Effector memory CD8-positive, alpha-beta T cell (primary cell): ENCODE data around the gene FDXACB1.

ENCODE experiments used
- ATAC-seq: fragments of 150-1000 bp; cut with Tn5 transposase; replicated peaks from 2 replicates; pipeline ENCODE4 v1.10.0; 2021; ENCODE audit warnings: mild to moderate bottlenecking, moderate library complexity
- DNase-seq, 3 experiments: peaks; one replicate each; pipeline ENCODE4 v3.0.0; 2021
- H3K27ac Mint-ChIP-seq, 2 donors: one replicate each; pipeline ENCODE4 v1.8.0; 2022; ENCODE audit warnings: mild to moderate bottlenecking in 2 of 2, mixed read lengths in 2 of 2, moderate library complexity in 2 of 2
- H3K27me3 Mint-ChIP-seq, 2 donors: one replicate each; pipeline ENCODE4 v1.8.0; 2022; ENCODE audit warnings: mixed read lengths in 2 of 2
- H3K36me3 Mint-ChIP-seq: one replicate; pipeline ENCODE4 v1.8.0; 2022; ENCODE audit warnings: mild to moderate bottlenecking, moderate library complexity, mixed read lengths; ENCODE audit not compliant: insufficient read depth
- H3K4me1 Mint-ChIP-seq, 2 donors: one replicate each; pipeline ENCODE4 v1.8.0; 2022; ENCODE audit warnings: low read depth in 2 of 2, mixed read lengths in 2 of 2
- H3K4me3 Mint-ChIP-seq, 2 donors: one replicate each; pipeline ENCODE4 v1.8.0; 2022; ENCODE audit warnings: mild to moderate bottlenecking in 2 of 2, mixed read lengths in 2 of 2, moderate library complexity in 2 of 2
- H3K9me3 Mint-ChIP-seq, 2 donors: one replicate each; pipeline ENCODE4 v1.8.0; 2022; ENCODE audit warnings: mixed read lengths in 2 of 2
- total RNA-seq, 9 experiments: gene quantifications; one replicate each; lab custom pipeline; 2026; lab: John Stamatoyannopoulos, UW

Gene FDXACB1, protein sequence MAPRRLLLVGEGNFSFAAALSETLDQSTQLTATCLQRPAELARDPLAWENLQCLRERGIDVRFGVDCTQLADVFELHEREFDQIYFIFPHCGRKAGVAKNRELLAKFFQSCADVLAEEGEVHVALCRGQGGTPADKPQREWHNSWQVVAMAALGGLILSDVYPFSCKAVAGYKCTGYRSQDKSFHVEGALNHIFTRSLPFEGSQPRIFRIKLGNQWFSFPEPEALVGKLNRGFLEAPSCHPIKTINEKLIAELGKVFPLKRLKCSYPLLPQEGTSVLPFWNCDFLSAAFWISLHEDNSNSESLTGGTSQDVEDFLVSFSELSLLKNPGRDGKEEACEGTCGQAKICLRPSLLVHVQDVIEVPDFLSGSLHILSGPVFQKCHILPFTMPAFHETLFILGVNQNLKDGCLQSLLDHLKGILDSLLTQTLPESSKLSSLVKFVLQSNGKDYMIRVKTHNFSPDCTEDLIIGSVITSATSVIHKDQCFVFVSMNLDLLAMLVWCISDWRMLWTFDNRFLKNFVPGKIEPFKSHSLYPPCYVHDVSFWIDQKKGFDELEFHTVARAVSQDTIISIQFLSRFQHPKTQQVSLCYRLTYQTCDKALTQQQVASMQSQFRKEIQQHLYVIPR
- 2.3 to 10.5 (median 5.4) reads per million in 9 experiments for total RNA-seq

DNA sequence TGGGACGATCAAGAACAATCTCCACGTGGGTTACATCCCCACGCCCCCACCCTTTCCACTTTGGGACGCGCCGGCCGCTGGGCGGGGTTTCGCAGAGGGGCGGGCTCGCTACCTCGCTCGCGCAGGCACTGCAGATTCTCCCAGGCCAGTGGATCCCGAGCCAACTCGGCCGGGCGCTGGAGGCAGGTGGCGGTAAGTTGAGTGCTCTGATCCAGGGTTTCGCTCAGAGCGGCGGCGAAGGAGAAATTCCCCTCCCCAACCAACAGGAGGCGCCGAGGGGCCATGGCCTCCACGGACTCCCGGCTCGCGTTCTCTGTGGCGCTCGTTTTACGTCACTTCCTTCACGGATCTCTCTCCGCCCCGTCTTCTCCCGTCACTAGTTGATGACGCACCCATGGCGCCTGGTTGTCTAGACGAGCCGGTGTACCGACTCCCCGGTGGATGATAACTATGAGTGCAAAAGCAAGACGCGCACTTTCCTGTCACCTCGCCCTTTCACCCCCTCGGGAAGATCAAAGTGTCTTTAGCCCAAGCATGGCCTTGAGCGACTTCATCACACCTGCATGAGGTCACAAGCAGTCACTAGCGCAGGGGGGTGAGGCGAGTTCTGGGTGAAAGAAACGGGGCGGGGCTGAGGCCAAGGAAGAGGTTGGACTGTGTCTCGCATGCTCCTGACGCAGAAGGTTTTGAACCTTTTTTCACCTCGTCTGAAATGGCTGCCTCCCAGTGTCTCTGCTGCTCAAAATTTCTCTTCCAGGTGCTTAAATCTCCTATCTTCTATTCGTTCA lies at the start of gene FDXACB1, which contains the start of gene CFAP68:
FDXACB1 (minus strand) TSS at position 317 of the 788 bp plus-strand sequence; CDS start at position 284, 33 bp downstream.
CFAP68 (plus strand) TSS at position 693 of the 788 bp plus-strand sequence; CDS start at position 713, 20 bp downstream.
- Mint-ChIP-seq H3K27ac (peak within 1 kb of the TSS; percentile 99), H3K9me3 (peaks cover 3 to 6% of the 10 kb centered on the region in 2 donors), H3K27me3 (no peaks in the 10 kb centered on the region), H3K4me1 (peaks cover 13 to 14% of the 10 kb centered on the region in 2 donors), H3K36me3 (peaks cover 21% of the 10 kb centered on the region), H3K4me3 (peak within 1 kb of the TSS; percentile 80 to 82)
- peak; percentile 94 to 97 (median 96) for DNase-seq
- peak; percentile 88 for ATAC-seq

DNA sequence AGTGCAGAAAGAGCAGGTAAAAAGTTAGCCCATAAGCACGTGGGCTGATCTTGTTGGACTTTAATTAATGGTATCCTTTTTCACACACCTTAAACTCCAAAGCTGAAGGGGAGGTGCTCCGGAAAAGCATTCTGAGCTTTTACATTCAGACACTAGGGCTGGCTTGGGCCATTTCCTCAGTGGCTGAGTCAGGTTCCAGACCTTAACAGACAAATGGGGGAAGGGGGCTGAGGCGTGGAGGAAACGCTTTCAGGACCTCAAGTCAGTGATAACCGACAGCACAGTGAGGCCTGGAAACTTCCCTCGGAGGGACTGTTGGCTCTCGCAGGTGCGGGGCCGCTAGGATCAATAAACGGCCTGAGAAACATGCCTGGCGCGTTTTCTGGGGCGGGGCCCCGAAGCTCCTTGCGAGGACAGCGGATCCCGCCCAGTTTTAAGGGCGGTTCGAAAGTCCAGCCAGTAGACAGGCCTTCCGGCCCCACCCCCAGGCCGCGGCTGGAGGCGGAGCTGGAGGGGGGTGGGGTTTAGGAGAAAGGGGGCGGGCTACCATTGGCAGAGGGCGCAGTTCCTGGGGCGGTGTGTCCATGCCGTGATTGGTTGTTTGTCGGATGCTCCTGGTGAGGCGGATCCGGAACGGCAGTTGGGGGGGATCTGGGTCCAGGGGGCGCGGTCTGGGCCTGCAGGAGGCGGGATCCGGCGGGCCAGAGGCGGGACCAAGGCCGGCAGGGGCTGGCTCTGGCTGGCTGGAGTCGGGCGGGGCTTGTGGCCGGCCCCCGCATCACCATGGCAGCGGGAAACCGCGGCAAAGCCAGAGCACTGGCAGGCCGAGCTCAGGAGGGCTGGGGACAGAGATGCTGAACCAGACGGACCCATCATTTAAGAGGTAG lies 47.8 kb upstream of the FDXACB1 start:
- ATAC-seq (peak; percentile 85), DNase-seq (peak; percentile 95 to 99 (median 98))
- Mint-ChIP-seq H3K4me3 (peak overlapping the region; percentile 78 to 79), H3K9me3 (no peaks in the 10 kb centered on the region), H3K27ac (peak overlapping the region; percentile 82 to 92), H3K4me1 (peaks cover 2 to 14% of the 10 kb centered on the region in 2 donors), H3K36me3 (peaks cover 3% of the 10 kb centered on the region), H3K27me3 (no peaks in the 10 kb centered on the region)

DNA sequence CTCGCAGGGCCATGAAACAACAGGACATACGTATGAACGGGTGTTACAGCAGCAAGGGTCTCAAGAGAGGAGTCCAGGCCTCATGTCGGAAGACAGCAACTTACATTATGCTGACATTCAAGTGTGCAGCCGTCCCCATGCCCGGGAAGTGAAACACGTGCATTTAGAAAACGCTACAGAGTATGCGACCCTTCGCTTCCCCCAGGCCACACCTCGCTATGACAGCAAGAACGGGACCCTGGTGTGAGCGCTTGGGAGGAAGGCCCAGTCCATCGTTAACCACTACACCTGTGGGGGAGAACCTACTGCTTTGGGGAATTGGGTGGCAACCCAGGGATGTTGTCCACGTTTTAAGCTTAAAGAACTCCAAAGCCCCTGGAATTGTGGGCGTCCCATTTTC lies 47.0 kb upstream of the FDXACB1 start:
- Mint-ChIP-seq H3K36me3 (peaks cover 3% of the 10 kb centered on the region), H3K27ac (no peak overlapping the region), H3K27me3 (peaks cover 0 to 1% of the 10 kb centered on the region in 2 donors), H3K4me1 (peaks cover 2 to 14% of the 10 kb centered on the region in 2 donors), H3K9me3 (no peaks in the 10 kb centered on the region), H3K4me3 (peak overlapping the region; percentile 56 to 65)
- no peak for DNase-seq
- ATAC-seq = no peak

DNA sequence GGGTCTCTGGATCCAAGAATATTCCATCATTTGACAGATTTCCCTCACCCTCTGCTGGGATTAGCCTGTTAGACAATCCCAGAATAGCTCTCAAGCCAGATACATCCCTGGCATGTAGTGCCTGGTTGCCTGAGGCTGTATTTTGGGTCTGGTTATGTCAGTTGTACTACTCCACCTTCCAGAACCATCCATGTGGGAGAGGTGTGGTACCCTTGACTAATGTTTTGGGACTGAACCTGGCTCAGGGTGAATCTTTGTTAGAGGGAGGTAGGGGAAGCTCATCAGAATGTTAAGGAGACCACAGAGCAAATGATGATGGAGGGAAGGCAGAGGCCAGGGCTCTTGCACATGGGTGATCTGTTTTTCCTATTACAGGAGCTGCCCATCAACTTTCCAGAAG lies 45.0 kb upstream of the FDXACB1 start:
- DNase-seq = no peak
- H3K27me3 Mint-ChIP-seq = peaks cover 8 to 10% of the 10 kb centered on the region in 2 donors
- ATAC-seq = no peak
- H3K4me1 Mint-ChIP-seq = peaks cover 2 to 14% of the 10 kb centered on the region in 2 donors
- H3K4me3 Mint-ChIP-seq = no peak overlapping the region
- H3K36me3 Mint-ChIP-seq = peaks cover 3% of the 10 kb centered on the region
- H3K27ac Mint-ChIP-seq = no peak overlapping the region
- no peaks in the 10 kb centered on the region for H3K9me3 Mint-ChIP-seq

DNA sequence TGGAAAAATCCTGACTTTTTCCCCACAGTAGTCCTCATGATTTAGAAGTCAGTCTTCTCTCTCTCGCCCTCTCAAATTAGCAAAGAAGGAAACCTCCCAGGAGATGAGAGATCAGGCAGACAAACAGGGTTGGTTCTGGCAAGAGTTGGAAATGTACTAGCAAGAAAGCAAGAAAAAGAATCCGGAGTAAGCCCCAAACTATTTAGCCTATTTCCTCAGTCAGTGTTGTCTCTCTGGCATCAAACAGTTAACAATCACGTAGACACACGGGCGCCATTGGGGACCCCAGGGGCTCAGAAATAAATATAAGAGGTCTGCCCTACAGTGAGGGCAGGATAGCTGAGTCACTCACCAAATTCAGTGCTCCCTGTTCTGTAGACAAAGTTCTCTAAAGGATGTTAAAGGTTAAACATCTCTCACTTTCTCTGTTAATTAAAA lies 44.4 kb upstream of the FDXACB1 start:
- H3K27ac Mint-ChIP-seq = no peak overlapping the region
- peaks cover 2 to 14% of the 10 kb centered on the region in 2 donors for H3K4me1 Mint-ChIP-seq
- peaks cover 8 to 11% of the 10 kb centered on the region in 2 donors for H3K27me3 Mint-ChIP-seq
- H3K9me3 Mint-ChIP-seq = no peaks in the 10 kb centered on the region
- ATAC-seq = no peak
- DNase-seq = no peak
- no peak overlapping the region for H3K4me3 Mint-ChIP-seq
- H3K36me3 Mint-ChIP-seq = peaks cover 3% of the 10 kb centered on the region

DNA sequence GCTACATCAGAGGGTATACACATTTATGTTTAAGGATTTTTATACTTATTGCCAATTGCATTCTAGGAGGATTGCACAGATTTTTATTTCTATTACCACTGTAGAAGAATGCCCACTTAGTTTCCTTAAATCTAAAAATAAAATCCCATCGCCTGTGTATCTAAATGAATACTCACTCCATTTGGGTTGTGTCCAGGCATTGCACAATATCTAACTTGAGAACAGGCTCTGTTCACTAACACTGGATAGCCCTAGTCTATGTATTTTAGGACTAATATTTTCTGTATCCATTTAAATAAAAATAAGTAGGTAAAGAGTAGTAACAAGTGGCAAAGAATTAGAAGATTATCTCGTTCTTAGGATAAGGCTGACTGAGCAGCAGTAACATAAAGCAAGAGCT lies 43.8 kb upstream of the FDXACB1 start:
- peaks cover 3% of the 10 kb centered on the region for H3K36me3 Mint-ChIP-seq
- no peak for DNase-seq
- H3K9me3 Mint-ChIP-seq = no peaks in the 10 kb centered on the region
- peaks cover 2 to 14% of the 10 kb centered on the region in 2 donors for H3K4me1 Mint-ChIP-seq
- no peak overlapping the region for H3K4me3 Mint-ChIP-seq
- no peak overlapping the region for H3K27ac Mint-ChIP-seq
- no peak for ATAC-seq
- peaks cover 11 to 14% of the 10 kb centered on the region in 2 donors for H3K27me3 Mint-ChIP-seq

DNA sequence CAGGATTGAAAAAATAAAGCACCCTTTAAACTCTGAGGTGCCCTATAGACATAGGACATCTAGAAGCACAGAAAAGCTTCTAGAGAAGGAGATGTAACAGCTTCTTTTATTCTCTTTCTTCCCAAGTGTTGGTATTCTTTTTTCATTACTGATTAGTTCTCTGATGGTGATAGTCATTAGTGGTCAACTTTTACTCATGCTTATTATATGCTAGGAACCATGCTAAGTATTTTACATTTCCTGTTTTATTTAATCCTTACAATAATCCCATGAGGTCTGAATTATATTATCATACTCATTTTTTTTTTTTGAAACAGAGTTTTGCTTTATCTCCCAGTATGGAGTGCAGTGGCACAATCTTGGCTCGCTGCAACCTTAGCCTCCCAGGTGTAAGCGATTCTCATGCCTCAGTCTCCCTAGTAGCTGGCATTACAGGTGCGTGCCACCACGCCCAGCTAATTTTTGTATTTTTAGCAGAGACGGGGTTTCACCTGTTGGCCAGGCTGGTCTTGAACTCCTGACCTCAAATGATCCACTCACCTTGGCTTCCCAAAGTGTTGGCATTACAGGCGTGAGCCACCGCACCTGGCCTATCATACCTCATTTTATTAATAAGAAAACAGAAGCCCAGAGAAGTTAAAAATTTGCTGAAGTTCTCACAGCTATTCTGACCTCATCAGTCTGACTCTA lies 42.7 kb upstream of the FDXACB1 start:
- peaks cover 22 to 23% of the 10 kb centered on the region in 2 donors for H3K27me3 Mint-ChIP-seq
- peaks cover 3% of the 10 kb centered on the region for H3K36me3 Mint-ChIP-seq
- no peak overlapping the region for H3K27ac Mint-ChIP-seq
- ATAC-seq (no peak), DNase-seq (no peak)
- peaks cover 2 to 7% of the 10 kb centered on the region in 2 donors for H3K4me1 Mint-ChIP-seq
- no peaks in the 10 kb centered on the region for H3K9me3 Mint-ChIP-seq
- no peak overlapping the region for H3K4me3 Mint-ChIP-seq

DNA sequence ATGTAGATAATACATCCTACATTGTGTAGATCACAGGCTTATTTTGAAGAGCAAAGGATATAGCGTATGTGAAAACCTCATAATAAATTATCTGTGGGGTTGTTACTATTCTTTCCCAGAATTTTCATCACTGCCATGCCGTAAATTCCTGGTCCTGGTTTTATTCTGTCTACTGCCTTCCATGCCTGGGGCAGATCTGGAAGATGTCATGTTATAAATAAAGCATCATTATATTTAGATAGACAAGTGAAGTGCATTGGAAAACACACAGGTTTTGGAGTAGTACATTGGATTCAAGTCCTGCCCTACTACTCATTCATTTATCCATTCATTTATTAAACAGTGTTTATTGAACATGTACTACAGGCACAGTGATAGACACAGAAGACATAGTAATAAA lies 41.9 kb upstream of the FDXACB1 start:
- no peak for ATAC-seq
- peaks cover 3% of the 10 kb centered on the region for H3K36me3 Mint-ChIP-seq
- H3K4me1 Mint-ChIP-seq = peaks cover 1 to 2% of the 10 kb centered on the region in 2 donors

DNA sequence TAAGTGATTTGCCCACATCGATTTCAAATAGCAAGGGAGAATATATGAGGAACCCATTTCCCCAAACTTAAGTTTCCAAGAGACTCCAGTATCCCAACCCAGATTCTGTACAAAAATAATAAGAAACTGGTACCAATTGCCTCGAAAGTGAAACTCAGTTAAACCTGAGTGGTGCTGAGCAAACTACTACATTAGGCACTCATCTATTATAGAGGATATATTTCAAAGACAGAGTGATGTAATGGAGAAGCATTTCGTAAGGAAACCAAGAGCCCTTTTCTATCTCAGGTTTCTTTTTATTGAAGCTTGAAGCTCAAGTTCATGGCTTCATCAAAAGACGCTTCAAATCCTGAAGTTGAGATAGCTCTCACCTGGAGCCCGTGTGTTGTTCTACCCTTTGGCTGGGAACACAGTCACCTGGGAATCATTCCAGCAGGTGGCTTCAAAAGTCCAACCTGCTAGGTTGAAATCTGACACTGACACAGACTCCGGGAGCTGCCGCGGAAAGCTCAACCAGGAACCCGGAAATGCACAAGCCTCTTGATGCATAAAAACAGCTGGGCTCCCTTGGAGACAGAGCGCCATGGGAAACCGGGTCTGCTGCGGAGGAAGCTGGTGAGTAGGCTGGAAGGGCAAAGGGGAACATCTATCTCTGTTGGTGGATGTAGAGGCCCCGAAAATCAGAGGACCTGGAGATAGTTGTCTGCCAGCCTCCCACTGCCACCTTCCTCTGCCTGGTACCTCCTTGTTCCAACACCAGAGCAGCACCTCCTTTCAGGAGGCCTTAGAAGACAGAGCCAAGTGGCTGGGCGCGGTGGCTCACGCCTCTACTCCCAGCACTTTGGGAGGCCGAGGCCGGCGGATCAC lies 39.7 kb upstream of the FDXACB1 start, which contains the start of gene C11orf52:
C11orf52 (plus strand) TSS at position 524 of the 867 bp plus-strand sequence; CDS start at position 584, 60 bp downstream.
- Mint-ChIP-seq H3K36me3 (no peaks in the 10 kb centered on the region), H3K27ac (no peak within 1 kb of the TSS), H3K4me1 (no peaks in the 10 kb centered on the region), H3K27me3 (peaks cover 47 to 50% of the 10 kb centered on the region in 2 donors), H3K4me3 (no peak within 1 kb of the TSS), H3K9me3 (no peaks in the 10 kb centered on the region)
- DNase-seq = no peak
- no peak for ATAC-seq

More for the DNA sequence above, 41.9 kb upstream of the FDXACB1 start:
- Mint-ChIP-seq H3K27ac (no peak overlapping the region), H3K4me3 (no peak overlapping the region), H3K9me3 (no peaks in the 10 kb centered on the region), H3K27me3 (peaks cover 30 to 31% of the 10 kb centered on the region in 2 donors)
- no peak for DNase-seq

DNA sequence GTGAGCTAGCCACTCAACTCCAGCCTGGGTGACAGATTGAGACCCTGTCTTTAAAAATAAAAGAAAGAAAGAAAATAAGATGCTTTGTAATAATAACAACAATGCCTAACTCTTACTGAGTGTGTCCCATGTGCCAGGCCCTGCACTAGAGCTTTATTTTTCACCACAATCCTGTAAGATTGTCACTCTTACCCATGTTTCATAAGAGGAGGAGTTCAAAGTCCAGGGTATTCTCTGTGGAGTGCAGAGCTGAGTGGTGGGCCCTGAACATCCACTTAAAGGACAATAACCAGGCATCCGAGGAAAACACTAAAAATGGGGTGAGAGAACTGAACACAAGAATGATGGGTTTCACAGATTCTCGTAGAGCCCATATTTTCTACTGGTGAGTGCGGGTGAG lies 38.8 kb upstream of the FDXACB1 start:
- Mint-ChIP-seq H3K4me1 (peaks cover 0 to 2% of the 10 kb centered on the region in 2 donors), H3K9me3 (no peaks in the 10 kb centered on the region), H3K4me3 (no peak overlapping the region), H3K27me3 (peaks cover 54 to 58% of the 10 kb centered on the region in 2 donors), H3K27ac (no peak overlapping the region), H3K36me3 (no peaks in the 10 kb centered on the region)
- DNase-seq (no peak), ATAC-seq (no peak)

DNA sequence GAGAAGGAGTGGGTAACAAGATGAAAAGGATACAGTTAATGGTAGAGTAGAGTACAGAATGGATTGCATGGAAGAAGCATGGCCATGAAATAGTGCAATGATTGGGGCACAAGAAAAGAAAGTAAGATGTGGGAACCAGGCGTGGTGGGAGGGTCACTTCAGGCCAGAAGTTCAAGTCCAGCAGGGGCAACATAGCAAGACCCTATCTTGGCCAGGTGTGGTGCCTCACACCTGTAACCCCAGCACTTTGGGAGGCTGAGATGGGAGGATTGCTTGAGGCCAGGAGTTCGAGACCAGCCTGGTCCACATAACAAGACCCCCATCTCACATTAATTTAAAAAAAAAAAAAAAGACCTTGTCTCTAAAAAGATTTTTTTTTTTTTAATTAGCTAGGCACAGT lies 38.3 kb upstream of the FDXACB1 start:
- ATAC-seq (no peak), DNase-seq (no peak)
- peaks cover 0 to 2% of the 10 kb centered on the region in 2 donors for H3K4me1 Mint-ChIP-seq
- H3K36me3 Mint-ChIP-seq = no peaks in the 10 kb centered on the region
- H3K27ac Mint-ChIP-seq = no peak overlapping the region
- H3K9me3 Mint-ChIP-seq = no peaks in the 10 kb centered on the region
- H3K4me3 Mint-ChIP-seq = no peak overlapping the region
- peaks cover 54 to 63% of the 10 kb centered on the region in 2 donors for H3K27me3 Mint-ChIP-seq
